Astrocyte (in vitro differentiated cells and primary cell): ENCODE results near the gene SIVA1. TPM values are rescaled to one million over a fixed set of nuclear protein-coding genes. Genes with fewer than 3 reads are reported as not detected.

Experiments
- DNase-seq: peaks from one replicate; pipeline ENCODE4 v3.0.0-alpha.2; 2010; ENCODE audit warnings: low read depth
- FAIRE-seq: peaks from 2 replicates; lab custom pipeline; 2011; peaks lifted over from hg19 to GRCh38; lab: Jason Lieb, UNC
- H2AFZ ChIP-seq: 2 replicates; pipeline ENCODE4 v1.6.0; 2012; ENCODE audit warnings: low read depth, low read length, inconsistent platforms
- H3K27ac ChIP-seq: 2 replicates; pipeline ENCODE4 v1.5.1; 2011; ENCODE audit warnings: low read depth, low read length, inconsistent platforms
- H3K27me3 ChIP-seq: 2 replicates; pipeline ENCODE4 v1.6.0; 2011; ENCODE audit warnings: low read length, inconsistent platforms; ENCODE audit not compliant: insufficient read depth
- H3K36me3 ChIP-seq: 2 replicates; pipeline ENCODE4 v1.5.1; 2011; ENCODE audit warnings: low read length, inconsistent platforms; ENCODE audit not compliant: insufficient read depth
- H3K4me1 ChIP-seq: 2 replicates; pipeline ENCODE4 v1.5.1; 2011; ENCODE audit warnings: low read length, inconsistent platforms; ENCODE audit not compliant: insufficient read depth
- H3K4me2 ChIP-seq: 2 replicates; pipeline ENCODE4 v1.6.0; 2012; ENCODE audit warnings: low read length, inconsistent platforms
- H3K4me3 ChIP-seq: 2 replicates; pipeline ENCODE4 v1.5.1; 2011; ENCODE audit warnings: low read depth, mild to moderate bottlenecking, low read length, inconsistent platforms; ENCODE audit not compliant: insufficient read depth
- H3K79me2 ChIP-seq: 2 replicates; pipeline ENCODE4 v1.6.0; 2012; ENCODE audit warnings: mild to moderate bottlenecking, low read length, inconsistent platforms; ENCODE audit not compliant: insufficient read depth
- H3K9ac ChIP-seq: 2 replicates; pipeline ENCODE4 v1.6.0; 2012; ENCODE audit warnings: mild to moderate bottlenecking, low read length, inconsistent platforms
- H3K9me3 ChIP-seq: 2 replicates; pipeline ENCODE4 v1.5.1; 2012; ENCODE audit warnings: low read depth, mild to moderate bottlenecking, low read length, inconsistent platforms; ENCODE audit not compliant: insufficient read depth
- H4K20me1 ChIP-seq: 2 replicates; pipeline ENCODE4 v1.6.0; 2012; ENCODE audit warnings: low read length, inconsistent platforms; ENCODE audit not compliant: insufficient read depth
- H3K27ac Mint-ChIP-seq: one replicate; pipeline ENCODE4 v1.8.0; 2021; ENCODE audit warnings: mild to moderate bottlenecking, mixed read lengths; ENCODE audit not compliant: unreplicated experiment
- H3K27me3 Mint-ChIP-seq: one replicate; pipeline ENCODE4 v1.8.0; 2021; ENCODE audit warnings: low read depth, mixed read lengths; ENCODE audit not compliant: unreplicated experiment
- H3K36me3 Mint-ChIP-seq: one replicate; pipeline ENCODE4 v1.8.0; 2021; ENCODE audit warnings: low read depth, mixed read lengths; ENCODE audit not compliant: unreplicated experiment
- H3K4me1 Mint-ChIP-seq: one replicate; pipeline ENCODE4 v1.8.0; 2021; ENCODE audit warnings: low read depth, mixed read lengths; ENCODE audit not compliant: unreplicated experiment
- H3K4me3 Mint-ChIP-seq: one replicate; pipeline ENCODE4 v1.8.0; 2021; ENCODE audit warnings: mild to moderate bottlenecking, moderate library complexity, mixed read lengths; ENCODE audit not compliant: unreplicated experiment
- H3K9me3 Mint-ChIP-seq: one replicate; pipeline ENCODE4 v1.8.0; 2021; ENCODE audit warnings: mild to moderate bottlenecking, mixed read lengths; ENCODE audit not compliant: unreplicated experiment
- CTCF ChIP-seq: IDR thresholded peaks from 2 replicates; pipeline ENCODE4 v1.5.1; 2011; ENCODE audit warnings: low read depth, mild to moderate bottlenecking, inconsistent platforms, low read length, moderate library complexity; ENCODE audit not compliant: insufficient read depth
- EZH2 ChIP-seq: IDR thresholded peaks from 2 replicates; pipeline ENCODE4 v1.6.1; 2012; ENCODE audit warnings: mild to moderate bottlenecking, low read length, inconsistent platforms; ENCODE audit not compliant: insufficient read depth
- total RNA-seq: library from RNA; stranded (reverse); gene quantifications from 2 replicates; pipeline ENCODE4 v1.2.1, GENCODE V29; 2021

The SIVA1 gene
- total RNA-seq, 1 donor from 2014 or later = 51.0 TPM

DNA sequence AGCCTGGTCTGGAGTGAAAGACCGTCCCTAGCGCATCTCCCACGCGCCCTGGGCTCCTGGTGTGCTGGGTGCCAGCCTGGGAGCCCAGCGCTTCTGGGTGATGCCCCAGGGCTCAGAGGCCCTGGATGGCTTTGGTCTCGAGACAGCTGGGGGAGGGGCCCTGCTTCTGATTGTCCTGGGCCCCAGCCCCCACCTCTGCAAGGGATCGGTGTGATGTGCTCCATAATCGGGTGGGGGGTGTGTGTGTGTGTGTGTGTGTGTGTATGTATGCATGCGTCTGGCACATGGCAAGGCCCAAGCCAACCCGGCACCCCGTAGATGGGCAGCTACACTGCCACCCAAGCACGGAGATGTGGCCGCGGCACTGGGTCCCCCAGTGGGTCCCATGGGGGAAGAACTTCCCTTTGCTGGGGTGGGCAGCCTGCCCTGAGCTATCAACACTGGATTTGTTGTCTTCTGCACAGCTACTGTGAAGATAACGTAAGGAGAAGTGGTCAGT, 51.0 kb downstream of the SIVA1 start:
- Histone ChIP-seq H3K4me1 (peaks cover 24% of the 10 kb centered on the region), H3K9me3 (no peaks in the 10 kb centered on the region), H3K27me3 (no peaks in the 10 kb centered on the region), H4K20me1 (peaks cover 32% of the 10 kb centered on the region), H3K4me3 (no peak overlapping the region), H3K36me3 (no peaks in the 10 kb centered on the region), H3K27ac (no peak overlapping the region), H3K9ac (no peak overlapping the region), H3K4me2 (no peak overlapping the region), H2AFZ (no peak overlapping the region), H3K79me2 (no peaks in the 10 kb centered on the region)
- no peak for DNase-seq
- no peak for TF ChIP-seq CTCF
- TF ChIP-seq EZH2 = no peak
- FAIRE-seq = no peak
- Mint-ChIP-seq H3K36me3 (peaks cover 4% of the 10 kb centered on the region), H3K27ac (no peak overlapping the region), H3K9me3 (no peaks in the 10 kb centered on the region), H3K4me3 (peak overlapping the region; percentile 34), H3K4me1 (peaks cover 17% of the 10 kb centered on the region), H3K27me3 (no peaks in the 10 kb centered on the region)

DNA sequence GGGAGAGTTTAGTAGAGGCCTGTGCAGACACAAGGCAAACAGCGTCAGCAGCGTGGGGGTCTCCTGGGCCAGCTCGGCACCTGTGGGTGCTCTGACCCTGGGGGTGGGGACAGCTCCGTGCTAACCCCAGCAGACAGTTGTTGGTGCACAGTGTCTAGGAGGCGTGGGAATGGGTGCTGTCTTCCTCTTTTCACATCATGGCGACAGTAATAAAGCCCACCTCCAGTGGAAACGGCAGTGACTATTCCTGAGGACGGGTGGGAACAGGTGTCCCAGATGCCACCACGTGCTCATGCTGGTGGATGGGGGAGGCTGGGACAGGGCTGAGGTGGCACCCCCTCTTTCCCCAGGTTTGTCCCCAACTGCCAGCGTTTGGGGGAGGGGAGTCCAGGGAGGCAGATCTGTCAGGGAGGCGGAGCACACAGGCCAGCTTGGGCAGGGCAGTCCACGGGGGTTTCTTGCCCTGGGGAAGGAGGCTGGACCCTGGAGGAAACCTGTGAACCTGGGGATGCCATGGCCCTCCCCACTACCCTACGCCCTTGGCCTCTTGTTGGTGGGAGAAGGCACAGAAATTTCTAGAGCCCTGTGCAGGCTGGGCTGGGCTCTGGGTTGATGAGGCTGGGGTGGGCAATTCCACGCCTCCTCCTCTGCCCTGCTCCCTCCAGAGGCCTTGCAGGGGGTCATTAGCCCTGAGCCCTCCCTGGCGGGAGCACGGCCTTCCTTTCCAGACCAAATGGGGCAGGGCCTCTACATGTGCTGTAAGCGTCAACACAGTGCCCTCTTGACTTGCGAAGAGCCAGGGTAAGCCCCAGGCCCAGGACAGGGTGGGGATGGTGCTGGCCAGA, 51.8 kb downstream of the SIVA1 start:
- no peak overlapping the region for H3K4me3 Mint-ChIP-seq
- H3K27me3 Mint-ChIP-seq = no peaks in the 10 kb centered on the region
- no peak for FAIRE-seq
- Histone ChIP-seq H3K9me3 (no peaks in the 10 kb centered on the region), H3K9ac (no peak overlapping the region), H3K4me3 (no peak overlapping the region), H3K79me2 (no peaks in the 10 kb centered on the region), H3K36me3 (no peaks in the 10 kb centered on the region), H3K27ac (no peak overlapping the region), H3K27me3 (no peaks in the 10 kb centered on the region), H4K20me1 (peaks cover 32% of the 10 kb centered on the region), H3K4me2 (peak overlapping the region; percentile 32), H3K4me1 (peaks cover 22% of the 10 kb centered on the region), H2AFZ (no peak overlapping the region)
- TF ChIP-seq CTCF = no peak
- TF ChIP-seq EZH2 = no peak
- no peak for DNase-seq
- no peaks in the 10 kb centered on the region for H3K9me3 Mint-ChIP-seq
- no peak overlapping the region for H3K27ac Mint-ChIP-seq
- H3K36me3 Mint-ChIP-seq = peaks cover 4% of the 10 kb centered on the region
- H3K4me1 Mint-ChIP-seq = peaks cover 10% of the 10 kb centered on the region

DNA sequence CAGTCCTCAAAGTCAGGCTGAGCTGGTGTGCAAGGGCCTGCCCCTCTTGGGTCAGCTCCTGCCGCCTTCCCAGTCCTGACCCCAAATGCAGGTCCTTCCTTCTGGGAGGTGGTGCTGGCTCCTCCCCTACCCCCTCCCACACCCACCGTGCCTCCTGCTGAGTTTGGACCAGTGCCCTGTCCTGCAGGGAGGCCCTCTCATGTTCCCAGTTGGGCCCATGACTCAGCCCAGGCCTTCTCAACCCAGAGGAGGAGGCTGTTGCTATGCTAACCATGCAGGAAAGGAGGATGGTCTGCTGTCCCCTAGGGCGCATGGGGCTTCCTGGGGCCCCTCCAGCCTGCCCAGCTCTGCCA, 52.4 kb downstream of the SIVA1 start:
- FAIRE-seq = no peak
- Mint-ChIP-seq H3K4me3 (no peak overlapping the region), H3K9me3 (no peaks in the 10 kb centered on the region), H3K4me1 (peaks cover 9% of the 10 kb centered on the region), H3K27me3 (no peaks in the 10 kb centered on the region), H3K36me3 (peaks cover 4% of the 10 kb centered on the region), H3K27ac (no peak overlapping the region)
- H4K20me1 ChIP-seq = peaks cover 32% of the 10 kb centered on the region
- H3K4me1 ChIP-seq = peaks cover 18% of the 10 kb centered on the region
- H3K79me2 ChIP-seq = no peaks in the 10 kb centered on the region
- peak overlapping the region; percentile 32 for H3K4me2 ChIP-seq
- H3K27me3 ChIP-seq = no peaks in the 10 kb centered on the region
- peak; percentile 73 for DNase-seq
- no peak overlapping the region for H2AFZ ChIP-seq
- no peaks in the 10 kb centered on the region for H3K36me3 ChIP-seq
- TF ChIP-seq CTCF = no peak
- no peak for TF ChIP-seq EZH2
- H3K9me3 ChIP-seq = no peaks in the 10 kb centered on the region
- H3K9ac ChIP-seq = no peak overlapping the region
- H3K27ac ChIP-seq = no peak overlapping the region
- H3K4me3 ChIP-seq = no peak overlapping the region
